Fibroblast of skin of back (primary cell): ENCODE results near the gene SLC16A5.
"Not testable (repeated sequence)": the region's sequence is repeated elsewhere in the genome, so short reads cannot be mapped to it uniquely, and the experiment has no call there.

Experiments
- DNase-seq: peaks from one replicate; pipeline ENCODE4 v3.0.0-alpha.2; 2013

Gene SLC16A5

GRCh38 chr17:75133607-75134347 lies 46.0 kb downstream of the SLC16A5 start:
- DNase-seq = not testable (repeated sequence)

GRCh38 chr17:75135452-75135851 lies 47.7 kb downstream of the SLC16A5 start:
- DNase-seq = no peak

DNA sequence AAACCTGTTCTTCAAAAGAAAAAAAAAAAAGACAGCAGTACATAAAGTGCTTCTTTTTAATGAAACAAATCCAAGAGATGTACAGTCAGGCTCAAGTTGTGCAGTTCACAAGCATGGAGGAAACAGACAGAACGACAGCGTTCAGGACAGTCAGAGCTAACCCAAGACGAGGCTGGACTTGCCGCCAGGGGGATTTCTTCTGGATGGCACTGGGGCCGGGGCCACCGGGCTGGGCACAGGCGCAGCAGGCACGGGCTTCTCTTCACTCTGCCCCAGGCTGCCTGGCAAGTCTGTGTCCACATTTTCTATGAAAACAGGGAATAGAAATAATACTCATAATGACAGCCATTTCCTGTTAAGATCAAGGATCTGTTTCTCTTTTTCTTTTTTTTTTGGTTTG lies 48.2 kb downstream of the SLC16A5 start:
- DNase-seq = no peak

- not testable (repeated sequence) for DNase-seq
These were observed 50.0 kb downstream of the SLC16A5 start for GRCh38 chr17:75137762-75138161.

DNA sequence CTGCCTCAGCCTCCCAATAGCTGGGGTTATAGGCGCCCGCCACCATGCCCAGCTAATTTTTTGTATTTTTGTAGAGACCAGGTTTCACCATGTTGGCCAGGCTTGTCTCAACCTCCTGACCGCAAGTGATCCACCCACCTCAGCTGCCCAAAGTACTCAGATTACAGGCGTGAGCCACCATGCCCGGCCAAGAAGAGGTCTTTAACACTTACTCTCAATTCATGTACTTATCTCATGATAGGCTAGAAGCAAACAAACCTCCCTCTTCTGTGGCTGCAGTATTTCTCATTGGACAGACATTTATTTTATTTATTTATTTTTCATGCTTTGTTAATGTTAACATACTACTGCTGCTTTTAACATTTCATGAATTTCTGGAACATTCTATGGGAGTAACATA lies 50.8 kb downstream of the SLC16A5 start:
- DNase-seq = no peak

DNA sequence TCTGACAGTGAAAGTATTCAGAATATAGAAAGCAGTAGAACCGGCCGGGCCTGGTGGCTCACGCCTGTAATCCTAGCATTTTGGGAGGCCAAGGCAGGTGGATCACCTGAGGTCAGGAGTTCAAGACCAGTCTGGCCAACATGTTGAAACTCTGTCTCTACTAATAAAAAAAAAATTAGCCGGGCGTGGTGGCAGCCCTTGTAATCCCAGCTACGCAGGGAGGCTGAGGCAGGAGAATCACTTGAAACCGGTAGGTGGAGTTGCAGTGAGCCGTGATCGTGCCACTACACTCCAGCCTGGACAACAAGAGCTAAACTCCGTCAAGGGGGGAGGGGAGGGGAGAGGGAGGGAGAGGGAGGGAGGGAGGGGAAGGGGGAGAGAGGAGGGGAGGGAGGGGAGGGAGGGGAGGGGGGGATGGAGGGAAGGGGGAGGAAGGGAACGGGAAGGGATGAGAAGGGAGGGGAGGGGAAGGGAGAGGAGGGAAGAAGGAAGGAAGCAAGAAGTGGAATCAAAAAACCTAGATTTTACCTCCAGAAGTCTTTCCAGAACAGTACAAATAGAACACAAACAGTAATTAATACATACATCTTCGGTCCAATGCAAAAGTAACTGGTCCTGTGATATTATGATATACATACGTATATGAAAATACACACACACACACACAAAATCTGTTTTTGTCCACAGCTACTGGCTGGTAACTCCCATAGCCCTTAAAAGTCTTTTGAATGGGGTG lies 54.6 kb downstream of the SLC16A5 start:
- no peak for DNase-seq

DNA sequence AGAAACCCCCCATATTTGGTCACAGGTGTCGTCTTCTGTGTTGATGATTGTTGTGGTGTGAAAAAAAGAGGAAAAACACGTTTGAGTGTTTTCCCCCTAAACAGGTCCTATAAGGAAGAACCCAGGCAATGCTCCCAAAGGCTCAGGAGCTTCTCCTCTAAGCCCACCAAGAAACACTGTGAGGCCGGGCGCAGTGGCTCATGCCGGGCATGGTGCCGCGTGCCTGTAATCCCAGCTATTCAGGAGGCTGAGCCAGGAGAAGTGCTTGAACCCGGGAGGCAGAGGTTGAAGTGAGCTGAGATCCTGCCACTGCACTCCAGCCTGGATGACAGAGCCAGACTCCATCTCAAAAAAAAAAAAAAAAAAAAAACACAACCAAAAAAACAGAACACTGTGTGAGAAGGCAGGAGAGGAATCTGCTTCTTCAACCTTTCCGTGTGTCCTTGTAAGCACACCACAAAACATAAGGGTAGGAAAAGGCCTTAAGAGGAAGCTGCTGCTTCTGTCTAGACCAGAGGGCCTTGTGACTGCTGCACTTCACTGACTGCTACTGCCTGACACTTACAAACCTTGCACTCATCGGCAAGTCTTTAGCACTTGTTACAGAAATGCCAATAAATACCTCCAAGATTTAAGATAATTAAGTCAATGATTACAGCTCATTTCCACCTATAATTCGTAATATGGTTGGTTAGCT lies 57.2 kb downstream of the SLC16A5 start:
- DNase-seq = no peak

- no peak for DNase-seq
These were observed 58.8 kb downstream of the SLC16A5 start for GRCh38 chr17:75146592-75146991.

DNA sequence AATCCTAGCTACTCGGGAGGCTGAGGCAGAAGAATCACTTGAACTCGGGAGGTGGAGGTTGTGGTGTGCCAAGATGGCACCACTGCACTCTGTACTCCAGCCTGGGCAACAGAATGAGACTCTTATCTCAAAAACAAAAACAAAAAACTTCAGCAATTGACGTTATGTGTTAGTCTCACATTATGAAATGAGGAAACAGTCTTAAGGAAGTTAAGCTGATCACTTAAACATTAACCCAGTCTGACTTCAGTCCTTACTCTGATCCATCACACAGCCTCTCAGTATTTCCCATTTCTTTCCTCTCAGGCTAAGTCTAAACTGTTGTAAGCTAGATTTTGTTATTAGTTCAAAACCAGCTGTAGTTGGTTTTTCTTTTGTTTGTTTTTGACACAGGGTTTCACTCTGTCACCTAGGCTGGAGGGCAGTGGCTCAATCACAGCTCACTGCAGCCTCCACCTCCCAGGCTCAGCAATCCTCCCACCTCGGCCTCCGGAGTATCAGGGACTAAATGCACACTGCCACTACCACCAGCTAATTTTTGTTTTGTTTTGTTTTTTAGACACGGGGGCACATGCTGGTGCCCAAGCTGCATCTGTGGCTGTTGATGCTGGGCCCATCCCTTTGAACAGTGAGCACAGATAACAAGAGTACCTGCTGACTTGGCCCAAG lies 60.3 kb downstream of the SLC16A5 start:
- DNase-seq = no peak

DNA sequence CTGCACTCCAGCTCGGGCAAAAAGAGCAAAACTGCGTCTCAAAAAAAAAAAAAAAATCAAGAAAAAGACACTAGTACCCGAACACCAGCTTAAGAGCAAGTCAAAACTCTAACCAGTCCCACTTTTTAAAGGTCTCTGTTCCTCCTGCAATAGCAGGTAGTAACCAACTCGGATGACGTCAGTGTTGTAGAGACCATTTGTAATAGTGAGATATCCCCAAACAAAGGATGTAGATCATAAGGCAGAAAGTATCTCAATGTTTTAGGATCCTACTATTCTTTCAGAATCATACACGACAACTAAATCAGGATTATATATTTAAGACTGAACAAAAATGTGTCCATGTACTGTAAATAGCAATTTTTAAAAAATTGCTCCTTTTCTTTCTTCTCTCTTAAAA lies 64.2 kb downstream of the SLC16A5 start:
- no peak for DNase-seq

GRCh38 chr17:75152523-75152921 lies 64.8 kb downstream of the SLC16A5 start:
- DNase-seq = no peak

DNA sequence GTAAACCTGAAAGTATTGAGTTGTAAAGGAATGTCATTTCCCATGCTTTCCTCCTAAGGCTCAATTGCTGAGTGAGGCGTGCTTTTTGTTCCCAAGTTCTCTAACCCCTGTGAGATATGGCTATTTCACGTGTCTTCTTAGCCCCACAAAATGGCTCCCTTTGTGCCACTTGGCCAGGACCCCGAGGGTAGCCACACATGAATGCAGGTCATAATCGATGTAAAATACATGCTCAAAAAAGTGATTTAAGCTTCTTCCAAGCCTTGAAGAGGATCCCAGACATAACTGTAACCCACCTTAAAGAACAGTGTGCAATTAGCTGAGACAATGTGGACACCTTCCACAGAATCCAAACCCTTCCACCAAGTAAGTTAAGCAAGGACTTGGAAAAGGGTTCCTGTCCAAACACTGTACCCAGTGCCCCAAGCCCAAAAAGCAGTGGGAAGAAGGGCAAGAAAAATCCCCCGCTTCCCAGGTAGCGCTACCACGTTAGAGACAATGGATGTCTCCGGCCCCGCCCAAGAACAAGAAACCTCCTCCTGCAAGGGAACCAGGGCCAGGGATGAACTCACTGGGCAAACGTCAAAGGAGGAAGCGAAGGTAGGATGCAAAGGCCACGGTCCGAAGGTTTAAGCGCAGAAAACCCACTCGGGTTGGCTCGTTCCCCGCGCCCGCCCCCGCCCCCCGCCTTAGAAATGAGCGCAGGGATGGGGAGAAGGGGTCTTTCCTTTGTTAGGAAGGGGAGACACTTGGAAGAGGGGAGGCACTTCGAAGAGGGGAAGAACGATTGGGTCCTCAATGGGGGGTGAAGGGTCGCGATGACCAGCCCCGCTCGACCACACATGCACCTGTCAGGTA lies 65.4 kb downstream of the SLC16A5 start:
- DNase-seq = peak; percentile 38

DNA sequence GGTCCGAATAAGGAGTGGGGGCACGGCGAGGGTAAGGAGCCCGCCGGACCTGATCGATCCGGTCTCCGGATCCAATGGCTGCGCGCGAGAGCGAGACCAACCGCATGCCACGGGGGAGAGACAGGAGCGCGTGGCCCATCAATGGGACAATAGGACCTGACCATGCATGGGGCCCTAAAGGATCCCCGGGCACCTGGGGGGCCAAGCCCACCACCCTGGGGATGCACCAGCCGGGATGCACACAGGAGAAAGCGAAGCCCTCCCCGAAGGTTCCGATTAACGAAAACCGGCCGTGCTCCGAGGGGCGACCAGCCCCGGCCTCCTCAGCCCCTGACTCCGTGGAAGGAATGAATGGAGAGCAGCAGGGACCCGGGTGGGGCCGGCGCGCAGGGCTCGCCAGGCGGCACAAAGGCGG lies 66.0 kb downstream of the SLC16A5 start:
- no peak for DNase-seq

GRCh38 chr17:75154195-75155106 lies 66.7 kb downstream of the SLC16A5 start, which contains the start of gene JPT1:
Gene JPT1, minus strand, starts transcription at chr17:75154512. Its CDS starts 115 bp downstream, at chr17:75154397.
- DNase-seq = peak; percentile 99

DNA sequence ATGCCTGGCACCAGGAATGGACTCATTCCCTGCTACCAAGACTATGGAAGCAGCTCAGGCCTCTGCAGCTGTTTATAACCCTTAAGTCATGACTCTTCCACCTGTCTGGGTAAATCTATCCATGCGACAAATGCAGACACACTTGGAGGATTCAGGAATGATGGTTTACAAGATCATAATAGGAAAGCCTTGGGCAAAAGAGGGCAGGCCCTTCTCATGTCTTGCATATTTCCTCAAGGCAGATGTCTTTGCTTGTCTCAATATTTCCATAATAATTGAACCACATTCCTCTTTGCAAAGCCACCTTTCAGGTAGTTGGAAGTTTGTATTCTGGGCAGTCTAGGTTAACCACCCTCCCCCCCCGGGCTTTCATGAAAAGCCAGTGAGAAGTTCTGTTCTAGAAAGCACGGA lies 67.4 kb downstream of the SLC16A5 start:
- DNase-seq = no peak
